A549 treated with Hydrocortisone at 1 μM for 4 hours (cell line): ENCODE data around the gene HECTD4. TPM values are rescaled to one million over a fixed set of nuclear protein-coding genes. Genes with fewer than 3 reads are reported as not detected.

Experiments used
- total RNA-seq: library from RNA; stranded (reverse); fragments of 200-300 nt; extraction: Qiagen RNA extraction; gene quantifications from 5 replicates; pipeline ENCODE4 v1.2.3, GENCODE V29; 2022

Gene HECTD4
- 12.2 to 13.5 TPM (median 12.5 TPM) in 5 replicates for total RNA-seq

GRCh38 chr12:112381883-112382796 is at the start of gene HECTD4:
Gene HECTD4, minus strand, starts transcription at chr12:112382431. Its CDS starts 303 bp downstream, at chr12:112382128.

GRCh38 chr12:112418608-112419296 is 36.5 kb upstream of the HECTD4 start, which contains the start of gene PTPN11:
Gene PTPN11, plus strand, starts transcription at chr12:112418947. Its CDS starts 165 bp downstream, at chr12:112419112.

GRCh38 chr12:112409064-112409905 is 27.1 kb upstream of the HECTD4 start, which contains the start of gene RPL6:
Gene RPL6, minus strand, starts transcription at chr12:112409605. Its CDS starts 949 bp downstream, at chr12:112408656.

GRCh38 chr12:112125250-112125999 is 256.8 kb downstream of the HECTD4 start, which contains the start of gene TRAFD1:
Gene TRAFD1, plus strand, starts transcription at chr12:112125560. Its CDS starts 4,963 bp downstream, at chr12:112130523.

Other genes with a start within 250 kb of the HECTD4 start
- 2,075 to 2,384 TPM (median 2,202 TPM) in 5 replicates for gene RPL6, start 27.2 kb upstream of the HECTD4 start, total RNA-seq
- gene PTPN11, start 36.5 kb upstream of the HECTD4 start, total RNA-seq: 40.8 to 71.8 TPM (median 53.2 TPM) in 5 replicates